ES-I3 (cell line): ENCODE data around the gene PLEKHN1.
"Not testable (repeated sequence)": the region's sequence is repeated elsewhere in the genome, so short reads cannot be mapped to it uniquely, and the experiment has no call there.

Experiments used
- H3K36me3 ChIP-seq: 2 replicates; pipeline ENCODE4 v1.6.1; 2013; ENCODE audit warnings: mild to moderate bottlenecking, low read length, control low read depth, moderate library complexity; ENCODE audit not compliant: insufficient read depth
- H3K4me1 ChIP-seq: 2 replicates; pipeline ENCODE4 v1.6.1; 2013; ENCODE audit warnings: mild to moderate bottlenecking, control low read depth, low read length; ENCODE audit not compliant: insufficient read depth
- H3K9ac ChIP-seq: 2 replicates; pipeline ENCODE4 v1.6.1; 2013; ENCODE audit warnings: low read depth, mild to moderate bottlenecking, low read length, moderate library complexity
- H3K9me3 ChIP-seq: 2 replicates; pipeline ENCODE4 v1.6.1; 2013; ENCODE audit warnings: mild to moderate bottlenecking, low read length, moderate library complexity; ENCODE audit not compliant: control insufficient read depth, insufficient read depth

Gene PLEKHN1

DNA sequence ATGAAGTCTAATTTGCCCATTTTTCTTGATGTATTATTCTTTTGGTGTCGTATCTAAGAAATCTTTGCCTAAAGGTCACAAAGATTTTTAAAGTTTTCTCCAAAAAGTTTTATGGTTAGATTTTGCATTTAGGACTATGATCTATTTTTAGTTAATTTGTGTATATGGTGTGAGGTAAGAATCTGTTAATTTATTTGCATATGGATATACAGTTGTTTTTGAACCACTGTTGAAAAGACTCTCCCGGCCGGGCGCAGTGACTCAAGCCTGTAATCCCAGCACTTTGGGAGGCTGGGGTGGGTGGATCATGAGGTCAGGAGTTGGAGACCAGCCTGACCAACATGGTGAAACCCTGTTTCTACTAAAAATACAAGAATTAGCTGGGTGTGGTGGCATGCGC lies 21.8 kb downstream of the PLEKHN1 start:
- H3K9ac ChIP-seq, H3K9me3 ChIP-seq, H3K4me1 ChIP-seq, H3K36me3 ChIP-seq: not testable (repeated sequence)

DNA sequence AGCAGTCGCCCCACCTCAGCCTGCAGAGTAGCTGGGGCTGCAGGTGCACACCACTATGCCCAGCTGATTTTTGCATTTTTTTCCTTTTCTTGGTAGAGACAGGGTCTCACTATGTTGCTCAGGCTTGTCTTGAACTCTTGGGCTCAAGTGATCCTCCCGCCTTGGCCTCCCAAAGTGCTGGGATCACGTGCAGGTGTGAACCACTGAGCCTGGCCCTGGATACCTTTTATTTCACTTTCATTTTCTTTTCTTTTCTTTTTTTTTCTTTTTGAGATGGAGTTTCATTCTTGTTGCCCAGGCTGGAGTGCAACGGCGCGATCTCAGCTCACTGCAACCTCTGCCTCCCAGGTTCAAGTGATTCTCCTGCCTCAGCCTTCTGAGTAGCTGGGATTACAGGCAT lies 25.0 kb downstream of the PLEKHN1 start:
- not testable (repeated sequence) for H3K9me3 ChIP-seq, H3K9ac ChIP-seq, H3K36me3 ChIP-seq

DNA sequence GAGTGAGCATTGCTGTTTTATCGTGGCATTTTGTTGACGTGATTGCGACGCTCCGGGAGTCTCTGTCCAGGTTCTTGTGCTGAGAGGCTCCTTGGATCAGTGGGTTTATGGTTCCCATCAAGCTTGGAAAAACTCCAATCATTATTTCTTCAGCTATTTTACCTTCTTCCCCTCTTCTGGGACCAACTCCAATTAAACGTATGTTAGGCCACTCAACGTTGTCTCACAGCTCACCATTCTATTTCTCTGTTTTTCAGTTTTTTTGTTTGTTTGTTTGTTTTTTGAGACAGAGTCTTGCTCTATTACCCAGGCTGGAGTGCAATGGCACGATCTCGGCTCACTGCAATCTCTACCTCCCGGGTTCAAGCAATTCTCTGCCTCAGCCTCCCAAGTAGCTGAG lies 25.6 kb downstream of the PLEKHN1 start:
- H3K36me3 ChIP-seq = no peaks in the 10 kb centered on the region
- H3K9ac ChIP-seq = no peak overlapping the region
- H3K4me1 ChIP-seq = no peaks in the 10 kb centered on the region; the same call in 1 of the 2 replicates
- H3K9me3 ChIP-seq = no peaks in the 10 kb centered on the region

More for the DNA sequence above, 25.0 kb downstream of the PLEKHN1 start:
- not testable (repeated sequence) for H3K4me1 ChIP-seq

DNA sequence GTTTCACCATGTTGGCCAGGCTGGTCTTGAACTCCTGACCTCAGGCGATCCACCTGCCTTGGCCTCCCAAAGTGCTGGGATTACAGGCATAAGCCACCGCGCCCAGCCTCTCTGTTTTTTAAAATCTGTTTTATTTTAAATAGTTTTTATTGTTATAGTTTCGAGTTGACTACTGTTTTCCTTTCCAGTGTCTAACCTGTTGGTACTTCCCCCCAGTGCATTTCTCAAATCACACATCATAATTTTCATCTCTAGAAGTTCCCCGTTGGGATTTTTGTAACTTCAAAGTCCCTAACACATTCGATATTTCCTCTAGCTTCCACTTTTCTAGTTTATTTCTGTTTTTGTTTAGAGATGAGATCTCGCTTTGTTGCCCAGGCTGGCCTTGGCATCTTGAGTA lies 26.1 kb downstream of the PLEKHN1 start:
- Histone ChIP-seq H3K9ac (no peak overlapping the region), H3K9me3 (no peaks in the 10 kb centered on the region), H3K4me1 (peaks cover 2% of the 10 kb centered on the region; the same call in 1 of the 2 replicates), H3K36me3 (no peaks in the 10 kb centered on the region)

DNA sequence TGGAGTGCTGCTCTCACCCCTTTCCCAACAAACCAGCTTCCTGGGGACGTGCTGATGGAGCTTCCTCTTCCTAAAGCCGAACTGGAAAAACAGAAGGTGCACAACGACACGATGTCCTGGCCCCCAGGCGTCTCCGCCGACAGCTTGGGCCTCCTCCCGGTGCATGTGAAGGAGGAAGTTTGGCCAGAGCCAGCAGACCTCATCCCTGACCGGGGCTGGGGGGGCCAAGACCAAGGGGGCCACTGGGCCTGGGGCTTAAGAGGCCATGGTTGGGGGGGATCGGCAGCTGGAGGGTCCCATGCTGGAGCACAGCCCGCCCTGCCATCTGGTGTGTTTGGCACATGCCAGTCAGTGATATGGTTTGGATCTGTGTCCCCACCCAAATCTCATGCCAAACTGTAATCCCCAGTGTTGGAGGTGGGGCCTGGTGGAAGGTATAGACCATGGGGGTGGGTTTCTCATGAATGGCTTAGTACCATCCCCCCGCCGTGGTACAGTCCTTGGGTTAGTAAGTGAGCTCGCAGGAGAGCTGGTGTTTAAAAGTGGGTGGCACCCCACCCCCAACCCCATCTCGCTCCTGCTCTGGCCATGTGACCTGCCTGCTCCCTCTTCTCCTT lies 27.2 kb downstream of the PLEKHN1 start:
- Histone ChIP-seq H3K9ac (no peak overlapping the region), H3K4me1 (peaks cover 6% of the 10 kb centered on the region; the same call in 1 of the 2 replicates), H3K9me3 (no peaks in the 10 kb centered on the region), H3K36me3 (no peaks in the 10 kb centered on the region)

DNA sequence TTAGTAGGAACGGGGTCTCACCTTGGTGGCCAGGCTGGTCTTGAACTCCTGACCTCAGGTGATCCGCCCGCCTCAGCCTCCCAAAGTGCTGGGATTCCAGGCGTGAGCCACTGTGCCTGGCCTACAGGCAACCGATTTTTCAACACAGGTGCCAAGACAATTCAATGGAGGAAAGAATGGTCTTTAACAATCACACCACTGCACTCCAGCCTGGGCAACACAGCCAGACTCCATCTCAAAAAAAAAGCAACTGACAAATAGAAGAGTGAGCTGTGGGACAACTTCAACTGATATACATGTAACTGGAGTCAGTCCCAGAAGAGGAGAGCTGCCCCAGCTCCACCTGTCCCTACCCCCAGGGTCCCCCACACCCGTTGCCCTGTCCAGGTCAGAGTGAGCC lies 28.3 kb downstream of the PLEKHN1 start:
- not testable (repeated sequence) for H3K9me3 ChIP-seq, H3K4me1 ChIP-seq, H3K9ac ChIP-seq

DNA sequence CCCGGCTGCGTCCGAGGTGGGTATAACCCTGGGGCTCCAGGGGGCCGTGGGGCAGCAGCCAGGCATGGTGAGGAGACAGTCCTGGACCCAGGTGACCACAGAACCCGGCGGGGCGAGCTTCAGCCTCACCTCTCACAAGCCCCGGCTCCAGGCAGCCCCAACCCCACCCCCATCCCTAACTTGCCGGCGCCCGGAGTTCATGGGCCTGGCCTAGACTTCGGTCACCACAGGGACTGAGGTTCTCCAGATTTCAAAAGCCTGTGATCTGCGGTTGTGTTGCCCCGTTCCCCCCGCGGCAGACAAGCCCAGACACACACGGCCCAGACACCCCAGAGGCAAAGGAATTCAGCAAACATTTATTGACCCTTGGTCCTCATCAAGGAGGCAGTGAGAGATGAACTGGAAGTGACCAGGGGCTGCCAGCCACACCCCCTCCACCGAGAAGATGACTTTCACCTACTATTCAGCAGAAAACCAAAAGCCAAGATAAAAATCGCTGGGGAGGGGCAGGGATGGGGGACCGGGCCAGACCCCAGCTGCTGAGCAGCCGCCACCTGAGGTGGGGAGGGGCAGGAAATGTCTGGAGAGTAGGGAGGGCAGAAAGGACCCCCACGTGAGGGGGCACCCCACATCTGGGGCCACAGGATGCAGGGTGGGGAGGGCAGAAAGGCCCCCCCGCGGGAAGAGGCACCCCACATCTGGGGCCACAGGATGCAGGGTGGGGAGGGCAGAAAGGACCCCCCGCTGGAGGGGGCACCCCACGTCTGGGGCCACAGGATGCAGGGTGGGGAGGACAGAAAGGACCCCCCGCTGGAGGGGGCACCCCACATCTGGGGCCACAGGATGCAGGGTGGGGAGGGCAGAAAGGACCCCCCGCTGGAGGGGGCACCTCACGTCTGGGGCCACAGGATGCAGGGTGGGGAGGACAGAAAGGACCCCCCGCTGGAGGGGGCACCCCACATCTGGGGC lies 29.7 kb downstream of the PLEKHN1 start:
- Histone ChIP-seq H3K9ac (no peak overlapping the region), H3K36me3 (no peaks in the 10 kb centered on the region), H3K9me3 (no peaks in the 10 kb centered on the region)

More for the DNA sequence above, 28.3 kb downstream of the PLEKHN1 start:
- not testable (repeated sequence) for H3K36me3 ChIP-seq

DNA sequence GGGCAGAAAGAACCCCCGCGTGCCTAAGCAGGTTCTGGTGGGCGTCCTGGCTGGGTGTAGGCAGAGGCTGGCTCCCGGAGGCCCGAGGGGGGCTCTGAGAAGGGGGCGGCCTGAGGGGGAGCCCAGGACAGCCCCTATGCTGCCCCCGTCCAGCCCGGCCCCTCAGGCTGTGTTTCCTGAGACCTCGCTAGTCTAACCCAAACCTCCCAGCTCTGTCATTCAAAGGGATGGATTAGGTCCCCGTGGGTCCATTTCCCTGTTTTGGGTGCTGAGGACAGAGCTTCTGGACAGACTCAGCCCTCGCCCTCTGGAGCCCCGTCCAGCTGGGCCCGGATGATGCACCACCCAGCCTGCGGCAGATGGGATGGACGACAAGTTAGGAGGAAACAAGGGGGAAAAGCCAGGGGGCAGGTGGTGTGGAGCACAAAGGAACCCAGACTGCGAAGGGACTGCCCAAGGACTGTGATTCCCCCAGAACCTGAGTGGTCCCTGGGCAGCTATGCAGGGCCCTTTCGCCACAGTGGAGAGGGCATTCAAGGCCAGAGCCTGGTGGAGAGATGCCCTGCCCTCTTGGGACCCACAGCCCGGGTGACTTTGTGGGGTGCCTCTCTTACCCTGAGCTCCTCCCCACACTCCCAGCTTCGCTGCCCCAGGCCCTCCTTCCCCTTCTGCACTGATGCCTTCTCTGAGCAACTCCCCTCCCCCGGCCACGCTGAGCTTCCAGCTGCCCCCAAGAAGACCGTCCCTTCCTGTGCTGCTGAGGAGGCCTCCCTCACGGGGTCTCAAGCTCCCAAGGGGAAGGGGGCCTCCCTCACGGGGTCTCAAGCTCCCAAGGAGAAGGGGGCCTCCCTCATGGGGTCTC lies 30.8 kb downstream of the PLEKHN1 start:
- Histone ChIP-seq H3K9me3 (no peaks in the 10 kb centered on the region), H3K9ac (no peak overlapping the region; the same call in 1 of the 2 replicates), H3K36me3 (no peaks in the 10 kb centered on the region), H3K4me1 (peaks cover 6% of the 10 kb centered on the region; the same call in 1 of the 2 replicates)

More for the DNA sequence above, 29.7 kb downstream of the PLEKHN1 start:
- peaks cover 6% of the 10 kb centered on the region; the same call in 1 of the 2 replicates for H3K4me1 ChIP-seq

DNA sequence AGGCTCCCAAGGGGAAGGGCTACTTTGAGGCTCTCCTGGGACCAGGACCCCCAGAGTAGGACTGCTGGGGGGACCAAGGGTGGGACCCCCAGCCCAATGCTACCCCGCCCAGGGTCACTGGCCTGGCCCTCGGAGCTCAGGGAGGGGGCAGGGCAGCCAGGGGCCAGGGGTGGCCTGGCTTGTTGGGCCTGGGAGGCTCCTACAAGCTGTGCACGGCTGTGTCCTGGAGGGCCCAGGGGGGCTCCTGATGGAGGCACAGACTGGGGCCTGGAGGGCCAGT lies 31.4 kb downstream of the PLEKHN1 start:
- peak overlapping the region; percentile 48; the same call in 1 of the 2 replicates for H3K9ac ChIP-seq
- no peaks in the 10 kb centered on the region for H3K36me3 ChIP-seq
- H3K4me1 ChIP-seq = peaks cover 6% of the 10 kb centered on the region; the same call in 1 of the 2 replicates
- H3K9me3 ChIP-seq = no peaks in the 10 kb centered on the region

DNA sequence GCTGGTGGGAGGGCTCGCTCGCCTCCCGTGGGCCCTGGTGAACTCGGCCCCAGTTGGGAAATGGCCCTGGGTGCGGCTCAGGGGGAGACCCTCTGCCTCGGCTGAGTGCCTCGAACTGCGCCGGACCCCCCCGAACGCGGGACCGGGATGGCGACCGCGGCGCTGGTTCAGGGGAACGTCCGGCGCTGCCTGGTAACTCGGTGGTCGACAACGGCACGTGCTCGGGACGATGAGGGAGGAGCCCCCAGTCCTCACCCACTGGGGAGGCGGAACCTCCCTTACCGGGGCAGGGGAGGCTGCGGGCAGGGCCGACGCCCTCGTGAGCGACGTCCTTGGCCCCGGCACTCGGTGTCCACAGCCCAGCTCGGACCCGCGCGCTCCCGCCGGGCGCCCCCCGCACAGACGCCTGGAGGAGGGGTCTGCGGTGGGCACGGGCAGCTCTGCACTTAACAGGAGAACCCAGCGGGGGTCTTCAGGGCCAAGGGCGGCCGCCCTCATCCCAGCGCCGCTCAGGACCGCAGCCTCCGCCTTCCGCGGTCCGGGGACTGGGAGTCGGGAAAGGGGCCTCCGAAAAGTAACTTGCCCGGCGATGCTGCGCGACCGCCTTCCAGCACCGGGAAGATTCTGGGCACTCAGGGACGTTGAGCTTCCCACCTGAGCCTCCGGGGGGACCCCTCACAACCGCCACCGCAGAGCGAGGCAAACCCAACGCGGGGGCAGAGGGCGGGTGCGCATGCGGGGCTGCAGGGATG lies 31.9 kb downstream of the PLEKHN1 start:
- peak overlapping the region; percentile 48; the same call in 1 of the 2 replicates for H3K9ac ChIP-seq
- H3K4me1 ChIP-seq = peaks cover 6% of the 10 kb centered on the region; the same call in 1 of the 2 replicates
- H3K36me3 ChIP-seq = no peaks in the 10 kb centered on the region
- H3K9me3 ChIP-seq = no peaks in the 10 kb centered on the region

DNA sequence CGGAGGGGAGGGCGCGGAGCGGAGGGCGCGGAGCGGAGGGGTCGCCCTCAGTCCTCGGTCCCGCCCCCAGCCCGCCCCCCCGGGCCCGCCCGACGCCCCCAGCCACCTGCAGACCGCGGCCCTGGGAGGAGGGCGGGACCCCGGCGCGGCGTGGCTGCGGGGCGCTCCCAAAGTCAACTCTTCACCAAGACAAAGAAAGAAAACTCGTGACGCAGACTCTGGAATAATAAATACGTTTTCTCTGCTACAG lies 32.4 kb downstream of the PLEKHN1 start:
- Histone ChIP-seq H3K9me3 (no peaks in the 10 kb centered on the region), H3K9ac (peak overlapping the region; percentile 52; the same call in 1 of the 2 replicates), H3K4me1 (peaks cover 6% of the 10 kb centered on the region; the same call in 1 of the 2 replicates), H3K36me3 (no peaks in the 10 kb centered on the region)

DNA sequence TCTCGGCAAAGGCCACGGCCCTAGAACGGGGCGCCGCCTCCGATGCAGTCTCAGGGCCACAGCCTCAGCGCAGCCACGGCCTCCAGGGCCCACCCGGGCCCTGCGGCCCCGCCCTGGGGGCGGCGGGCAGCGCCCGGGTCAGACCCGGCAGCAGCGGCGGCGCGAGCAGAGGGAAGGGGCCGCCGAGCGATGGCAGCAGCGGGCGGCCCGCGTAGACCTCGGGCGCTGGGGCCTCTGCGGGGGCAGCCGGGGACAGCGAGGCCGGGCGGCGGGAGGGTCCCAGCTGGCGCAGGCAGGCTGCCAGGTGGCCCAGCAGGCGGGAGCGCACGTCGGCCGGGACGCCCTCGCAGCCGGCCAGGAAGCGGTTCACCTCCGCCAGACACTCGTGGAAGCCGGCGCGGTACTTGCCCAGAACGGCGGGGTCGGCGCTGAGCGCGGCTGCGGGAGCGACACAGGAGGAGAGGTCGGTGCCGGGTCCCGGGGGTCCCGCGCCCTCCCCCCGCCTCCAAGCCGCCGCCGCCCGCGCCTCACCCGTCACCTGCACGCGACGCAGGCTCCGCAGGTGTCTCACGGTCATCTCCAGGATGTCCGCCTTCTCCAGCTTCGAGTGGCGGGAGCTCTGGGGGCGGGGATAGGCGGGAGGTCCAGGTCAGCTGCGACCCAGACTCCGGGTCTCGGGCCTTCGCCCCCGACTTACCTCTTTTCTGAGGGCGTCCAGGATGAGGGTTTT lies 32.9 kb downstream of the PLEKHN1 start:
- peak overlapping the region; percentile 52 for H3K9ac ChIP-seq
- no peaks in the 10 kb centered on the region for H3K36me3 ChIP-seq
- H3K4me1 ChIP-seq = peaks cover 7% of the 10 kb centered on the region; the same call in 1 of the 2 replicates

DNA sequence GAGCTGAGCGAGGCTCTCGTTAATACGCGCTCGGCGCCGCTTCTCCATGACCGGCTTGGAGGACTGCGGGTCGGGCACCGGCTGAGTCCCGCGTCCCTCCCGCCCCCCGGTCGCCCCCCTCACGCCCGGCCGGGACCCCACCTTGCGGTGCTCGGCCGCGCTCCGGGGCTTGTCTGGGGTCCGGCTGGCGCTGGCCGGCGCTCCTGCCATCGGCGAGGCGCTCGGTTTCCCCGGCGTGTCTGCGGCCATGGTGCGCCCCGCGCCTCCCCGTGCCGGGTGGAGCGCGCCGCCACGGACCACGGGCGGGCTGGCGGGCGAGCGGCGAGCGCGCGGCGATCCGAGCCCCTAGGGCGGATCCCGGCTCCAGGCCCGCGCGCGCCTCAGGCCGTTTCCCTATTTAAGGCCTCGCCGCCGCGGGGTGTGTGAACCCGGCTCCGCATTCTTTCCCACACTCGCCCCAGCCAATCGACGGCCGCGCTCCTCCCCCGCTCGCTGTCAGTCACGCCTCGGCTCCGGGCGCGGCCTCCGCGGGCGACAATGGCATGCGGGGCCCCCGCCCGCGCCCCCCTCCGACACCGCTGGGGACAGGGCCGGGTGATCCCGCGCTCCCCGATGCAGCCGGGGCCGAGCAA lies 33.6 kb downstream of the PLEKHN1 start, which contains the start of gene HES4:
Gene HES4, minus strand, starts transcription at position 373 of the 632 bp plus-strand sequence. Its CDS starts 124 bp downstream, at position 249.
- no peaks in the 10 kb centered on the region for H3K36me3 ChIP-seq
- no peaks in the 10 kb centered on the region for H3K9me3 ChIP-seq
- peak within 1 kb of the TSS; percentile 52 for H3K9ac ChIP-seq
- peaks cover 14% of the 10 kb centered on the region; the same call in 1 of the 2 replicates for H3K4me1 ChIP-seq

More for the DNA sequence above, 32.9 kb downstream of the PLEKHN1 start:
- H3K9me3 ChIP-seq = no peaks in the 10 kb centered on the region
